ENCODE data around the gene SAC3D1.

DNA sequence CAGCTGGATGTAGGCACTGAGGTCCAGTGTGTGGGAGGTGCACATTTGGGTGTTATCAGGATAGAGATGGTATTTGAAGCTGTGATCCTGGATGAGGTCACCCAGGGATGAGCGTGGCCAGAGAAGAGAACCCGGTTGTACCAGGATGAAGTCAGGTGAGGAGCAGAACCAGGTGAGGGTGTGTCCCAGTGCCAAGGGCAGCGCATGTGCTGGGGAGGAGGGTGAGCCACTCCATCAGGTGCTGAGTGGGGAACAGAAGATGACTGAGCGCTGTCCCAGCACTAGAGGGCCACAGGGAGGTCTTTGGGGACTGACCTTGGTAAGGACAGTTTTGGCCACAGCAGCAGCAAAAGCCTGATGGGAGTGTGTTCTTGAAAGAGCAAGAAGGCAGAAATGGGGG lies 24.3 kb upstream of the SAC3D1 start:
- TF ChIP-seq, protein P1, sequence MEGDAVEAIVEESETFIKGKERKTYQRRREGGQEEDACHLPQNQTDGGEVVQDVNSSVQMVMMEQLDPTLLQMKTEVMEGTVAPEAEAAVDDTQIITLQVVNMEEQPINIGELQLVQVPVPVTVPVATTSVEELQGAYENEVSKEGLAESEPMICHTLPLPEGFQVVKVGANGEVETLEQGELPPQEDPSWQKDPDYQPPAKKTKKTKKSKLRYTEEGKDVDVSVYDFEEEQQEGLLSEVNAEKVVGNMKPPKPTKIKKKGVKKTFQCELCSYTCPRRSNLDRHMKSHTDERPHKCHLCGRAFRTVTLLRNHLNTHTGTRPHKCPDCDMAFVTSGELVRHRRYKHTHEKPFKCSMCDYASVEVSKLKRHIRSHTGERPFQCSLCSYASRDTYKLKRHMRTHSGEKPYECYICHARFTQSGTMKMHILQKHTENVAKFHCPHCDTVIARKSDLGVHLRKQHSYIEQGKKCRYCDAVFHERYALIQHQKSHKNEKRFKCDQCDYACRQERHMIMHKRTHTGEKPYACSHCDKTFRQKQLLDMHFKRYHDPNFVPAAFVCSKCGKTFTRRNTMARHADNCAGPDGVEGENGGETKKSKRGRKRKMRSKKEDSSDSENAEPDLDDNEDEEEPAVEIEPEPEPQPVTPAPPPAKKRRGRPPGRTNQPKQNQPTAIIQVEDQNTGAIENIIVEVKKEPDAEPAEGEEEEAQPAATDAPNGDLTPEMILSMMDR (IDR thresholded peaks at IDR 0.05): no peak
- TF ChIP-seq POLR2AphosphoS5 (IDR thresholded peaks at IDR 0.05; ENCODE audit: low read depth, low read length) (no peak), SIN3A (IDR thresholded peaks at IDR 0.05; ENCODE audit: borderline replicate concordance, insufficient read depth, low read depth, low read length) (no peak)
- TF ChIP-seq, protein P2, sequence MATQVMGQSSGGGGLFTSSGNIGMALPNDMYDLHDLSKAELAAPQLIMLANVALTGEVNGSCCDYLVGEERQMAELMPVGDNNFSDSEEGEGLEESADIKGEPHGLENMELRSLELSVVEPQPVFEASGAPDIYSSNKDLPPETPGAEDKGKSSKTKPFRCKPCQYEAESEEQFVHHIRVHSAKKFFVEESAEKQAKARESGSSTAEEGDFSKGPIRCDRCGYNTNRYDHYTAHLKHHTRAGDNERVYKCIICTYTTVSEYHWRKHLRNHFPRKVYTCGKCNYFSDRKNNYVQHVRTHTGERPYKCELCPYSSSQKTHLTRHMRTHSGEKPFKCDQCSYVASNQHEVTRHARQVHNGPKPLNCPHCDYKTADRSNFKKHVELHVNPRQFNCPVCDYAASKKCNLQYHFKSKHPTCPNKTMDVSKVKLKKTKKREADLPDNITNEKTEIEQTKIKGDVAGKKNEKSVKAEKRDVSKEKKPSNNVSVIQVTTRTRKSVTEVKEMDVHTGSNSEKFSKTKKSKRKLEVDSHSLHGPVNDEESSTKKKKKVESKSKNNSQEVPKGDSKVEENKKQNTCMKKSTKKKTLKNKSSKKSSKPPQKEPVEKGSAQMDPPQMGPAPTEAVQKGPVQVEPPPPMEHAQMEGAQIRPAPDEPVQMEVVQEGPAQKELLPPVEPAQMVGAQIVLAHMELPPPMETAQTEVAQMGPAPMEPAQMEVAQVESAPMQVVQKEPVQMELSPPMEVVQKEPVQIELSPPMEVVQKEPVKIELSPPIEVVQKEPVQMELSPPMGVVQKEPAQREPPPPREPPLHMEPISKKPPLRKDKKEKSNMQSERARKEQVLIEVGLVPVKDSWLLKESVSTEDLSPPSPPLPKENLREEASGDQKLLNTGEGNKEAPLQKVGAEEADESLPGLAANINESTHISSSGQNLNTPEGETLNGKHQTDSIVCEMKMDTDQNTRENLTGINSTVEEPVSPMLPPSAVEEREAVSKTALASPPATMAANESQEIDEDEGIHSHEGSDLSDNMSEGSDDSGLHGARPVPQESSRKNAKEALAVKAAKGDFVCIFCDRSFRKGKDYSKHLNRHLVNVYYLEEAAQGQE (IDR thresholded peaks at IDR 0.05; ENCODE audit: insufficient read depth in 1 of 2, low read depth in 2 of 2, low read length in 1 of 2): no peak

Data from Panc1 (cell line).